T-helper 2 cell (primary cell): ENCODE results near the gene ARHGEF40.

Experiments
- DNase-seq, 5 experiments: peaks; one replicate each; pipeline versions ENCODE4 v3.0.0 to v3.0.0-alpha.2; 2012 to 2022
- total RNA-seq, 2 donors: gene quantifications; one replicate each; lab custom pipeline; 2026; lab: John Stamatoyannopoulos, UW

ARHGEF40 gene
- 8.7 to 11.4 reads per million in 2 donors for total RNA-seq

- no peak for DNase-seq
Observed at GRCh38 chr14:21070083-21070609, at the start of gene ARHGEF40. Gene ARHGEF40 (plus strand): TSS chr14:21070304. CDS start chr14:21070397, 93 bp downstream.

DNA sequence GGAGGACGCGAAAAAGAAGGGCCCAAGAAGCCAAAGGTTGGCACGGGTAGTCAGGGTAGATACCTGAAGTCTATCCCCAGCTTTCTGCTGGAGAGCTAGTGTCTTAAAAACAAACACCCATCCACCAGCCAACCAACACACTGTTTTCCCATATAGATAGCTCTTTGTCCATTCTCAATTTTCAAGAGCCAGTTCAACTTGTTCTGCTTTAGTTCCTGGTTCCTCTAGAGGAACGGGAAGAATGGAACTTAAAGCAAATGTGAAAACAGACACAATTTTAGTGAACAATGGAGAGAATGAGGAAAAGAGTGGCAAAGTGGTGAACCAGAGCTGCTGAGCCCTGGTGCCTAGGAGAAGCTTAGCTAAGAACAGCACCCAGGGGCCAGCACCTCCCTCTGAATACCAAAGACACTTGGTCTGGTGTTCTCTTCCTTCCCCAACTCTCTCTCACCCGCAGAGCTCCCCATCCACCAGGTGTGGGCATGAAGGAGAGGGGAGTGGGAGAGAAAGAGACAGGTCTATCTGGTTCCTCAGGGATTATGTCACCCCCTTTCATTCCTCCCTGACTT lies 49.0 kb upstream of the ARHGEF40 start:
- DNase-seq, result no peak

DNA sequence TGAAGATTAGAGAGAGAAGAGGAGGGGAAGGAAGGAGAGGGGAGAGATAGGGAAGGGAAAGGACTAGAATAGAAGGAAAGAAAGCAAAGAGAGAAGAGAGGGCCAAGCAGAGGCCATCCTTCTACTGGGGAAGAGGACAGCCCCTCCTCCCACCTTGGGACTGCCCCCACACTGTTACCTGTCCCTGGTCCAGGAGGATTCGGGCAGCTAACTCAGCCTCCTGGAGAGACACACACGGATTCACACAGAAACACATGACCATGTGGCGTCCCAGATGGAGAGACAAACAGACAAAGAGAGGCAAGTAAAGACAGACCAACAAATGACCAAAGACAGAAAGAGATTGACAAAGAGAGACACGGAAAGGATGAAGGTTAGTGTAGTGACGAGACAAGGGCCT lies 47.4 kb upstream of the ARHGEF40 start:
- no peak for DNase-seq

DNA sequence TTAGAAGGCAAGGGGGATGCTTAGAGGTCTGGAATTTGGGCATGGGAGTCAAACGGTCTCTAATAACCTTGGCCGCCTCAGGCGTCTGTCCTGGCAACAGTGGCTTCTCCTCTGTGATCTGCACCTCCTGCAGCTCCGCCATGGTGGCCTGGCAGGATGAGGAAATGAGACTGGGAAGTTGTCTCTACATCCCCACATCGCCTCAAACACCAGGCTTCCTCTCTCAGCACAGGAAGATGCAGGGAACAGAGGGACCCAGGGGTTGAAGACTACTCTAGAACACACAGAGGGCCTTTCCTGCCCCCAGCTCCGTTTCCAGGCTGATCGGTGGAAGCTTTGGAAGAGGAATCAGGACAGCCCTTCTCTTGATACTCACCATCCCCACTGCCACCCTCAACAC lies 46.9 kb upstream of the ARHGEF40 start:
- no peak for DNase-seq

DNA sequence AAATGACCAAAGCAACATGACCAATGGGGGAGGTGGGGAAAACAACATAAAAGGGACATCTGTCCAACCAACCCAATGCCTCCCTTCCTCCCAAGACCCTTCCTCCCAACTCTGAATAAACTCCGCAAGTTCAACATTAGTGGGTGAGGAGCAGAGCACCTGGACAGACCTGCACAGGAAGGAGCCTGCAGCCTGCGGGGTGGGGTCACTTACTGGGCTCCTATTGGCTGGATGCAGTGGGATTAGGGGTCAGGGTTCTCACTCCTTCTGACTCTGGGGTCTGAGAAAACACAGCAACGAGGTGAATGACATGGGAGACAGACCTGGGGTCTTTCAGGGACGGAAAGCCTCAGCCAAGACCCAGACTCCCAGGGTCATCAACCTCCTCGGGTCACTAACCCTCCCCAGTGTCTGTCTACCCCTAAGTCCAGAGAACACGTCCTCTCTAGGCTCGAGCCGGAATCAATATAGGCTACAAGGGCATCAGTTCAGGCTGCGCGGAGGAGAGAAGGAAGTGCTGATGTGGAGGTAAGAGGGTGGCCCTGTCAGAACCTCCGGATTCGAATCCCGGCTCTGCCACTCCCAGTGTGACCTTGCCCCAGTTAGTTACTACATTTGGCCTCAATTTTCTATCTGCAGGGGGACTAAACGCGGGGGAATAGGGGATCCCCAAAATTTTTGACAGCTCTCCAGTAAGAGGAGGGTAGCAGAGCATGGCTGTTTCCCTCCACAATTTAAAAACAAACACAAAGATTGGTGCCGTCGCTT lies 46.1 kb upstream of the ARHGEF40 start:
- peak in 1 of 5 experiments; percentile 18 for DNase-seq

GRCh38 chr14:21024585-21025370 lies 45.3 kb upstream of the ARHGEF40 start, which contains the start of gene NDRG2:
Gene NDRG2 (minus strand): TSS chr14:21025061. CDS start chr14:21023315, 1,746 bp downstream.
- peak; percentile 47 to 73 (median 66) for DNase-seq

DNA sequence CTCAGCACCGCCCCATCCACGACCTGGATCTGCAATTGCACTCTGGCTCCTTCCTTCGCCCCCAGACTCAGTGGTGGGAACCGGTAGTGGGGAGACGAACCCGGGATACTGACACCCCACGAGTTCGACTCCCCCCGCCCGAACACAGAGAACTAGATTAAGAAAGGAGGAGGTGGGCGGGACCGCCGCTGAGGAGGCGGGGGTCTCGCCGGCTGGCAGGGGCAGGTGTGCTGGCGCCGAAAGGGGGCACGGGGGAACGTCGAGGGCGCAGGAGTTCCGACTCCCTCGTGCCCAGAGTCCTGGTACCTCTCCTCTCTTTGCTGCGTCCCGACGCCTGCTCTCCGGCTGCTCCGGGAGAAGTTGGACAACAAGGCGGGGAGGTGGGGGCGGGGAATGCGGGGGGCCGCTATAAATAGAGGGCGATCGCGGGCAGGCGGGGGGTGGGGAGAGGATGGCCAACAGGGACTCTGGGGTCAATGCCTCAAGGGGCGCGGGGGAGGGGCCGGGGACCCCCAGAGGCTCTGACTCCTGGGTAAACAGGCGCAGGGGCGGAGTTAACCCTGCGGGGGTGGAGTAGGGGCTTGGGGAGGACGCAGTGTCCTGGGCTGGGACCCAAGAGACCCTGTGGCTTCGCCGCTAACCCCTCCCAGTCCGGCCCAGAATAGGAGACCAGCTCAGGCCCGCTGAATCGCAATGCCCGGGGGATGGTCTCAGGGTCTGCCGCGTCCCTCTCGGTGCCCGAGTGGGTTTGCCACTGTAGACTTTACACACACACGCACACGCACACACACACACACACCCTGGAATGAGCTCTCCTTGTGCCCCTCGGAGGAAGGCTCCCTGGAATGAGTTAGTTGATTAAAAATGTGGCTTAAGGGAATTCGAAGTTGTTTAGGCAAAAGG lies 44.5 kb upstream of the ARHGEF40 start:
- no peak for DNase-seq

GRCh38 chr14:21026274-21026987 lies 43.7 kb upstream of the ARHGEF40 start:
- DNase-seq, result no peak

DNA sequence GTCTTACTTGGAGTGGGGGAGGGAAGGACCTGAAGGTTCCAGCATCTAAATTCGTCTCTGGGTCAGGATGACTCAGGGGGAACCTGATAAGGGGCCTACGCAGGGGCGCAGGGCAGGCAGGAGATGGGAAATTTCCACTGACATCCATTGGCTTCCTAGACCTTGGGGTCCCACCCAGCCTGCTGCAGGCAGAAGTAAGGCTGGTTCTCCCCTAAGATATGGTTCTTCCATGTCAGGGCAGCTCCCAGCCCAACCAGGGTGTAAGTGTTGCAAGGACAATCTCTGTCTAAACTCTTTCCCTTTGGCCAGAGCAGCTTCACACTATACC lies 43.2 kb upstream of the ARHGEF40 start:
- DNase-seq, result no peak

DNA sequence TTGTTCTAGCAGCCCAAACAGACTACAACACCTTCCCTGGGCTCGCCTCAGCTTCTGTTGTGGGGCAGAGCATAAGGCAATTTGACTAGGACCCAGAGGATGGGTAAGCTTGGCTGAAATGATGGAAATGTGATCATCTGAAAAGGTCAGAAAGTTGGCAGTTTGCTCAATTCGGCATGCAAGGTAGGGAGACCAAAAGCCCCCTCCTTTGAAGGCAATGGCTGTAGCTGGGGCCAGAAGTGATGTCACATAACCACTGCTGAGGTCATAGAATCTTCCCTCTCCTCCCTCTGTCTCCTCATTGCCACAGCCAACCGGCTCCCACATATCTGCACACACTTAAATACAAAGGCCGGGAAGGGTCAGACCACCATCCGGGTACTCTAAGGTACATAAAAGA lies 40.2 kb upstream of the ARHGEF40 start, which contains the start of gene TPPP2:
TSS of gene TPPP2 (plus strand) at position 301 of the 400 bp plus-strand sequence. CDS start 365 bp downstream, outside the sequence.
- DNase-seq, result no peak

DNA sequence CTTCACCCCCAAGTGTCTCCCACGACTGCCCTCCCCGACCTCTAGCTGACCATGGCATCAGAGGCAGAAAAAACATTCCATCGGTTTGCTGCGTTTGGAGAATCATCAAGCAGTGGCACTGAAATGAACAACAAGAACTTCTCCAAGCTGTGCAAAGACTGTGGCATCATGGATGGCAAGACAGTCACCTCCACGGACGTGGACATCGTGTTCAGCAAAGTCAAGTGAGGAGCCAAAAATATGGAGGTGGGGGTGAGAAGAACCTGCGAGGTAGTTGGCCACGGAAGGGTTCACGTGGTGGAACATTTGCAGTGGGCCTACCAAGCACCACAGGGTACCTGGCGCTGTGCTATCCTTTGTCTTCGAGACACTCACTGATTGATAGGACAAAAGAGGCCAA lies 39.6 kb upstream of the ARHGEF40 start:
- no peak for DNase-seq

DNA sequence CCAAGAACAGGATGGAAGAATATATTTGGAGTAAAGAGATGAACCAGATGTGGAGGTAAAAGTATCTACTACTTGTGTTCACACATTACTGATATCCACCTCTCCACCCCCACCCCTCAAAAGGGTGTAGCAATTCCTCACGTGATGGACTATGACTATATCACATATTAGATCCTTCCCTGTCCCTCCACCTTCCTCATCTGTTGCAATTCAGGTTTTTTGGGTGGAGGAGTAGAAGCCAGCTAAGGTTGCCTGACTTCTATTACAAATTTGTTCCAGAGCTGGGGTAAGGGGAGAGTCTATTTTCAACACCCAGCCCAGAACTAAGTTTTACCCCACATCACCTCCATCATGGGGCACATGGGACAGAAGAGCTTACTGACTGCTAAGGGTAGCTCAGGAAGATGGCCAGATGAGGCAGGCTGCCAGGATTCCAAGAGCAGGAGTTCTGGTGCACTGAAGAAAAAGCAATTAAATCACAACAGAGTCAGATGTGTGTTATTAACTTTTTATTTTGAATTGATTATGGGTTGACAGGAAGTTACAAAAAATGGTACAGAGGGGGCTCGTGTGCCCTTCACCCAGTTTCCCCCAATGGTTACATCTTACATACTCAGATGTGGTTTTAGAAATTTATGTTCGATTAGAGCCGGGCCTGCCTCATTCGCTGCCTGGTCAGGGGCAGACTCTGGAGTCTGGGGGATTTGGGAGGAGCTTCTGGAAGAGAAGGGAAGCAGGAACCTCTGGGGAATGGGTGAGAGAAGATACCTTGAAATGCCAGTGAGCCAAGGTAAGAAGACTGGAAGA lies 37.6 kb upstream of the ARHGEF40 start:
- no peak for DNase-seq

DNA sequence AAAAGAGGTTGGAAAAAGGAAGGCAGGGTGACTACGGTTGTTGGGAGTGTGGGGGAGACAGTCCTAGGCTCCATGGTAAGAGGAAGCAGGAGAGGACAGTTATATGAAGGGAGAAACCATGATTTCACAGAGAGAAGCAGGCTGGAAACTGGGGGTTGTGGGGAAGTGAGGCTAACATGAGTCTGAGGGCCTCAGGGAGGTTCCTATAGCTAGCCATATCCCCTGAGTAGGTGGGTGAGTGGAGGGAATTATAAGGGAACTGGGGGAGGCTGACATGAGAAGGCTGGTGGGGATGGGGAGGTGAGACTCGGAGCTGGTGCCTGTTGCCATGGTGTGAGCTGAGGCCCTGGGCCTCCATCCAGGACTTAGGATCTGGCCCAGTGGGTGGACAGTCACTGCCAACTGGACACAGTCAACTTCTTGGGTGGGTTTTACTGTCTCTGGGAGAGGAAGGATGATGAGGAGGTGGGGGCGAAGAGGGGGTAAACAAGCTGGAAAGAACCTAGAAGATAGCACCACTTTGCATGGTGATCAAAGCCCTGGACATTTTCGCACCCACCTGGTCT lies 36.9 kb upstream of the ARHGEF40 start:
- DNase-seq, result no peak

GRCh38 chr14:21034707-21035106 lies 35.4 kb upstream of the ARHGEF40 start, which contains the start of gene RNASE13:
Gene RNASE13 (minus strand): TSS chr14:21034807. CDS start chr14:21034288, 519 bp downstream.
- DNase-seq, result no peak

GRCh38 chr14:21036751-21037150 lies 33.4 kb upstream of the ARHGEF40 start:
- no peak for DNase-seq

DNA sequence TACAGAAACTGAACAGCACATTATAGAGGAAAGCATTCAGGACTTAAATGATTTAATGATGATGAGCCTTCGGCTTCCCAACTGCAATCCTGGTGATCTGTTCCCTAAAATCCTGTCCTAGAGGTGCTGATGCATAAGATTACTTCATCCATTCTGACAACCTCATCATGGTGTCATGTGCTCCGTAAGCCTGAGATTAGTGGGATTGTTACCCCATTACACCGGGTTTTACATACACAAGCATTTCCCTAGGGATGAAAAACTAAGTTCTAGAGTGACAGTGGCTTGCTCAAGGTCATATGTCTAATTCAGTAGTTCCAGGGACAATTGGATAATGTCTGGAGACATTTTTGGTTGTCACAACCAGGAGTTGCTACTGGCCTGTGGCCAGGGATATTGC lies 32.9 kb upstream of the ARHGEF40 start:
- no peak for DNase-seq

GRCh38 chr14:21038441-21039422 lies 31.4 kb upstream of the ARHGEF40 start:
- DNase-seq, result no peak

GRCh38 chr14:21039585-21040369 lies 30.3 kb upstream of the ARHGEF40 start:
- DNase-seq, result peak in 2 of 5 experiments; percentile 10 to 48
